Measurements from ENCODE around the gene TLR9. TPM values are rescaled to one million over a fixed set of nuclear protein-coding genes. Genes with fewer than 3 reads are reported as not detected.

TLR9 gene
- total and polyA plus RNA-seq, 2 donors from 2014 or later = 0.94 TPM; not detected in 1

GRCh38 chr3:52228266-52228665 lies 2.8 kb upstream of the TLR9 start:
- intact Hi-C loops (cut with DNase I) = loop anchor here (10.0 kb wide), 1 partner anchor 117 kb away; no protein-coding TSS in a partner anchor
- DNase-seq (peak in 2 of 5 donors; percentile 41 to 50), FAIRE-seq (no peak)
- H3K9me3 ChIP-seq (ENCODE audit: control insufficient read depth in 2 of 3, insufficient read depth in 1 of 3, low read length in 3 of 3) = no peaks in the 10 kb centered on the region
- H3K4me3 ChIP-seq (ENCODE audit: low read length in 3 of 3) = no peak overlapping the region
- no peak overlapping the region for H3K27ac ChIP-seq (ENCODE audit: low read depth in 2 of 2, low read length in 2 of 2)
- H3K9ac ChIP-seq (ENCODE audit: low read length in 3 of 3) = no peak overlapping the region
- TF ChIP-seq CTCF (IDR thresholded peaks at IDR 0.05; ENCODE audit: borderline replicate concordance, extremely low read depth, insufficient read depth) = no peak
- H3K4me1 ChIP-seq (ENCODE audit: control insufficient read depth in 2 of 3, insufficient read depth in 2 of 3, low read depth in 1 of 3, low read length in 3 of 3) = no peaks in the 10 kb centered on the region
- H3K27me3 ChIP-seq (ENCODE audit: control insufficient read depth, insufficient read depth, low read length) = no peaks in the 10 kb centered on the region
- peaks cover 0 to 19% (median 14%) of the 10 kb centered on the region in 3 donors for H3K36me3 ChIP-seq (ENCODE audit: control insufficient read depth in 2 of 3, insufficient read depth in 3 of 3, low read length in 3 of 3)

GRCh38 chr3:52227766-52228165 lies 2.3 kb upstream of the TLR9 start:
- H3K27ac ChIP-seq (ENCODE audit: low read depth in 2 of 2, low read length in 2 of 2) = no peak overlapping the region
- TF ChIP-seq CTCF (IDR thresholded peaks at IDR 0.05; ENCODE audit: borderline replicate concordance, extremely low read depth, insufficient read depth) = no peak
- H3K36me3 ChIP-seq (ENCODE audit: control insufficient read depth in 2 of 3, insufficient read depth in 3 of 3, low read length in 3 of 3) = peaks cover 0 to 19% (median 14%) of the 10 kb centered on the region in 3 donors
- H3K4me3 ChIP-seq (ENCODE audit: low read length in 3 of 3) = no peak overlapping the region
- H3K4me1 ChIP-seq (ENCODE audit: control insufficient read depth in 2 of 3, insufficient read depth in 2 of 3, low read depth in 1 of 3, low read length in 3 of 3) = no peaks in the 10 kb centered on the region
- no peaks in the 10 kb centered on the region for H3K9me3 ChIP-seq (ENCODE audit: control insufficient read depth in 2 of 3, insufficient read depth in 1 of 3, low read length in 3 of 3)
- no peak for DNase-seq
- no peaks in the 10 kb centered on the region for H3K27me3 ChIP-seq (ENCODE audit: control insufficient read depth, insufficient read depth, low read length)
- no peak for FAIRE-seq
- intact Hi-C loops (cut with DNase I) = loop anchor here (10.0 kb wide), 1 partner anchor 117 kb away; no protein-coding TSS in a partner anchor
- H3K9ac ChIP-seq (ENCODE audit: low read length in 3 of 3) = no peak overlapping the region

GRCh38 chr3:52227117-52227516 lies 1.7 kb upstream of the TLR9 start:
- intact Hi-C loops (cut with DNase I) = loop anchor here (10.0 kb wide), 1 partner anchor 118 kb away; no protein-coding TSS in a partner anchor
- Histone ChIP-seq H3K4me1 (ENCODE audit: control insufficient read depth in 2 of 3, insufficient read depth in 2 of 3, low read depth in 1 of 3, low read length in 3 of 3) (no peaks in the 10 kb centered on the region), H3K9ac (ENCODE audit: low read length in 3 of 3) (no peak overlapping the region), H3K27ac (ENCODE audit: low read depth in 2 of 2, low read length in 2 of 2) (no peak overlapping the region), H3K9me3 (ENCODE audit: control insufficient read depth in 2 of 3, insufficient read depth in 1 of 3, low read length in 3 of 3) (no peaks in the 10 kb centered on the region), H3K36me3 (ENCODE audit: control insufficient read depth in 2 of 3, insufficient read depth in 3 of 3, low read length in 3 of 3) (peaks cover 0 to 19% (median 14%) of the 10 kb centered on the region in 3 donors), H3K27me3 (ENCODE audit: control insufficient read depth, insufficient read depth, low read length) (no peaks in the 10 kb centered on the region), H3K4me3 (ENCODE audit: low read length in 3 of 3) (no peak overlapping the region)
- FAIRE-seq = no peak
- TF ChIP-seq CTCF (IDR thresholded peaks at IDR 0.05; ENCODE audit: borderline replicate concordance, extremely low read depth, insufficient read depth) = no peak
- DNase-seq = no peak

All from kidney (tissue), 14 donors.